GM18526 (cell line): ENCODE results near the gene CCL7.

ENCODE experiments used
- POLR2A ChIP-seq: IDR thresholded peaks from 3 replicates; pipeline ENCODE4 v1.6.1; 2011; ENCODE audit not compliant: insufficient read length; ENCODE audit errors: extremely low read depth

CCL7 gene

DNA sequence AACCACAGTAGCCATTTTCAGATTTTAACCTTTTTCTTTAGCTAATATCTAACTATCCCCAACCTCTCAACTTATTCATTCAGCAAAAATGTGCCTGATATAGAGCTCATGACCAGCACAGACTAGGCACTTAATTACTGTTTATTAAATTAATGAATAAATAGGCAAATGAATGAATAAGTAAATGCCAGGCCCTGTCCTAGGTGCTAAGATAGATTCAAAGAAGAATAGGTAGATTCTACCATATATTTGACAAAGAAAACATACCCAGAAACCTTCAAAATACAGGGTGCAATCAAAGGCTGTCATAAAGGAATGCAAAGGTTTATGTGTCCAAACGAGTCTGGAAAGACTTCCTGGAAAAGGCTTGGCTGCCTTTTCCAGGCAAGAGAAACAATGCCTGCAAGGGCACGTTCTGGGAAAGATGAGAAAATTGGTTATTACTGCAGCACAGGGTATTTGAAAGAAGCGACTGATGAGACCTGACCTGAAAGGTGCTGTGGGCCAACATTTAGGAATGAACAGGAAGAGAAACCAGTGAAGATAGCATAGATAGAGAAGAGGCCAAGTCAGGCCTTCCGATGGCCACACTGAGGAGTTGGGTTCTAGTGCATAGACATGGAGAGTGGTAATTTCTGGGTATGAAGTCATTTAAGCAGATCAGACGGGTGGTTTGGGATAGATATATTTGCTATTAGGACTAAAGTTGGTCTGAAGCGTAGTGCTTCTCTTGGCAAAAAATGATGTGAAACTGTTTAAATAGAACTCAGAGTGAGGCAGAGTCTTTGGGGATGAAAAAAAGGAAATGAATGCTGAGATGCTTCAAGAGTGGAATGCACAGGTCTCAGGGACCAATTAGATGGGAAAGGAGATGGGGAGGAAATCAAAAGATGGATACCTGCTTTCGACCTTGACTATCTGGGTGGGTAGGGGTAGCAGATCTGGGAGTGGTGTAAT lies 26.4 kb upstream of the CCL7 start:
- no peak for TF ChIP-seq POLR2A

DNA sequence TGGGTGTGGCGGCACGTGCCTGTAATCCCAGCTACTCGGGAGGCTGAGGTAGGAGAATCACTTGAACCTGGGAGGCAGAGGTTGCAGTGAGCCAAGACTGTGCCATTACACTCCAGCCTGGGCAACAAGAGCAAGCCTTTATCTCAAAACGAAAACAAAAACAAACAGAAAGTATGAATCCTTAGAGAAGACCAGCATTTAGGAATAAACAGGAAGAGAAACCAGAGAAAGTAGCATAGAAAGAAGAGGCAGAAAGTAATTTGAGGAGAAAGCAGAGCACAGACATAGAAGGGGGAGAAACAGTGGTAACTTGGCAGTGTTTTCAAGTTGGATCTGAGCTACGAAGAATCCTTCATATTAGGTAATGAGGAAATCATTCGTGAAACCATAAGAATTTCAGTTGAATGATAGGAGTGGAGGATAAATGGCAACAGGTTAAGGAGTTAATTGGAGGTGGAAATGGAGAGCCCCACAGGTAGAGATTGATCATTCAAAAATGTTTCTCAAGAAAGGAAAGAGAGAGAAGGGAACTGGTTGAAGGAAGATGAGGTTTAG lies 24.6 kb upstream of the CCL7 start:
- TF ChIP-seq POLR2A: no peak

DNA sequence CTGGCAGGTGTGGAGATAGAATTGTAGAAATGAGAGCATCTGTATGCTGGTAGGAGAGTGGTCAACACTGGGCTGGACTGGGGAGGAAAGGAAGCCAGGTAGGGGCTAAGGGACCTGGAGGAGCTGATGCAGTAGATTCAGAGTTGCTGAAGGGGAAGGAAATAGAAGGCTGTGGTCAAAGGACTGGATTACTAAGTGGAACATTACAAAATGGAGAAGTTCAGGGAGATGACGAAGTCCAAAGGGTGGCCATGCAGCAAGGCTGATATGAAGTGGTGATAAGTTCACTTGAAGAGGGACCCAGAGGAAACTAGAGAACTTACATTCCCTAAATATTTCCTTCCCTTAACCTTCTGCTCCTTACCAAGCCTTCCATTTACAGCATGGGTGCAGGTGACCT lies 23.6 kb upstream of the CCL7 start:
- TF ChIP-seq POLR2A: no peak

DNA sequence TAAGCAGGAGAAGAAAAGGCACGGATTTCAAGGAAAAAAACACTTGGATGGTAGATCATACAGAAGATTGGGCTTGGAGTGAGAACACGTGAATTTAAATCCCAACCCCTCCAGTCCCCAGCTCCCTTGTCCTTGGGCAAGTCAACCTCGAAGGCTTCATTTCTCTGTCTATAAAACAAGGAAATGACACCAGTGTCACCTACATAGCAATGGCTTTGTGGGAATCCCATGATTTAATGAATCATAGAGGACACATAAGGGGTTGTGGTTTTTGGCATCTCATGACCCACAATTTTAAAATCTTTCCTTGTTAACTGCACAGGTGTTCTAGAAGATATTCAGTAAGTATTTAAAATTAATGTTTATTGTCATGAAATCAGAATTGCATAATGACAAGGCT lies 23.1 kb upstream of the CCL7 start:
- TF ChIP-seq POLR2A: no peak

DNA sequence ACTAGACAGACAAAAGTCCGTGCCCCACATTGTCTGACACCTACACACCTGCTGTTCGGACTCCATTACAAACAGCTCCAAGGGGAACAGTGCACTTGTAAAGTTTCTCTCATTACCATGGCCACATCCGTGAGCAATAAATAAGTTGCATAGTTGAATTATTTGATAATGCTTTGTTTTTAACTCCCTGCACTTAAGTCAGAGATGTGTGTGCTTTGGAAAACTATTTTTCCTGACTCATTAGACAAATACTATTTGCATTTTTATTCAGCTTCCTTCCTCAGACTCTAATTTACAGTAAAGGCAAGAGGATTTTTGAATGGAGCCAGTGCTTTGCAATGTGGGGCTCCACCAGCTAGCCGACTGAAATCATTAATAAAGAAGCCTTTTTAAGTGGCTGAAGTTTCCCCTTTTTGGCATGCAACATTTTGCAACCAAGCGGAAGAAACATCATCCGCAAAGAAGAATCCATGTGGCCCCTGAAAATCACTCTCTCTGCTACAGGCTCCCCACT lies 21.5 kb upstream of the CCL7 start:
- no peak for TF ChIP-seq POLR2A

DNA sequence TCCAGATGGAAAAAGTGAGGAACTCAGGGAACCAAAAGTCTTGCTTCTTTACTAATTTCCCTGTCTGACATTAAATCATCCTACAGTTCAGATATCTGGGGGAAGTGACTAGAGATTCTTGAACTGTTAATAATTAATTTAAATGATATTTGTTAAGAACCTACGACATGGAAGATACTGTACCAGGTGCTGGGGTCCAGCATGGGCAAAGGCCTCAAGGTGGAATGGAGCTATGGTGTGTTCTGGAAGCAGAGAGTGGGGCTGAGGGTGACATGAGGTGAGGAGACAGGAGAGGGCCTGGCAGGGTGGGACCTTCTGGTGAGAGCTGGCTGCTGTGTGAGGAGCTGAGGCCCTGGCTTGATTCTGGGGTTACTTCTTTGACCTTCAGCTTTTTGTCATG lies 21.0 kb upstream of the CCL7 start:
- TF ChIP-seq POLR2A: no peak

DNA sequence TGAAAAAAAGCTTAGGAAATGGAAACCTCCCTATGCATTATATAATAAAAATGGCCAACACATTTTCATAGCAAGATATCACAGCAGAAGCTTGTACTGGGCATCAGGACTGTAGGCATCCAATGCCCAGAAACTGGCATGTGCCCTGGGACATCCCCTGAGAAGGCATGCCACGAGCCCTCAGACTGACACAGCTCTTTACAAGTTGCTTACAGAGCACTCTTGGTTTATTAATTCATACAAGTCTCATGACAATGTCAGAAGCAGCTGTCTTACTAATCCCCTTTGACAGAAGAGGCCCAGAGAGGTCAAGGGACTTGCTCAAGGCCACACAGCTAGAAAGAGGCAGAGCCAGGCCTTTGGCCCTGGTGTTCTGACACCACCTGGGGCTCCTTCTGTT lies 20.5 kb upstream of the CCL7 start:
- no peak for TF ChIP-seq POLR2A

DNA sequence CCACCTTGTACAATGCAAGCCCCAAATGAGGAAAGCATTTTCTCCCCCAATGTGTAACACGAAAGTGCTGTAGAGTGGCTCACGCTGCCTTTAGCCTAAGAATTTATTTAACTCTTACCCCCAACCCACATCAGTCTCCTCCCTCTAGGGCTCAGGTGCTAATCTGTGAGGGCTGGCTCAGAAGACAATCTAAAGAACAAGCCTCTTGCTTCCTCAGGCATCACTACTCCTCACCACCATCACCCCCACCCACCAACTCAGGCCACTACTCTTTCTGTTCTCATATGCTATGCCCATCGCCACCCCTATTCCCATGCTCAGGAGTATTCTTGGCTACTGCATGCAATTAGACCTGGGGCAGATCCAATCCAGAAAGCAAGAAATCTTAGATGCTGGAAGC lies 18.8 kb upstream of the CCL7 start:
- TF ChIP-seq POLR2A: no peak

DNA sequence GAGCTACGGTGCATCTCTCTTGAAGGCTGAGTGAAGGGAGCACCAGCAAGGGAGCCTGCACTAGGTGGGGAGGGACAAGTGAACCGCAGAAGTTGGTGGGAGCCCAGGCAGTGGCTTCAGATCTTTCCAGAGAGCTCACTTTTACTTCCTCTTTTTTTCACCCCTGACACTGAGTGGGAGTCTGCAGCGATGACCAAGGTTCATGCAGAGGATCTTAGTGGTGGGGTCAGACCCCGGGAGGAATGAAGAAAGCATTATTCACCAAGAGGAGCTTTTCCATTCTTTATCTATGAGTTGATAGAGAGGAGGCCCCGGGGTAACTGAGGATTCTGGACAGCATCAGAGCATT lies 18.0 kb upstream of the CCL7 start:
- TF ChIP-seq POLR2A: no peak

DNA sequence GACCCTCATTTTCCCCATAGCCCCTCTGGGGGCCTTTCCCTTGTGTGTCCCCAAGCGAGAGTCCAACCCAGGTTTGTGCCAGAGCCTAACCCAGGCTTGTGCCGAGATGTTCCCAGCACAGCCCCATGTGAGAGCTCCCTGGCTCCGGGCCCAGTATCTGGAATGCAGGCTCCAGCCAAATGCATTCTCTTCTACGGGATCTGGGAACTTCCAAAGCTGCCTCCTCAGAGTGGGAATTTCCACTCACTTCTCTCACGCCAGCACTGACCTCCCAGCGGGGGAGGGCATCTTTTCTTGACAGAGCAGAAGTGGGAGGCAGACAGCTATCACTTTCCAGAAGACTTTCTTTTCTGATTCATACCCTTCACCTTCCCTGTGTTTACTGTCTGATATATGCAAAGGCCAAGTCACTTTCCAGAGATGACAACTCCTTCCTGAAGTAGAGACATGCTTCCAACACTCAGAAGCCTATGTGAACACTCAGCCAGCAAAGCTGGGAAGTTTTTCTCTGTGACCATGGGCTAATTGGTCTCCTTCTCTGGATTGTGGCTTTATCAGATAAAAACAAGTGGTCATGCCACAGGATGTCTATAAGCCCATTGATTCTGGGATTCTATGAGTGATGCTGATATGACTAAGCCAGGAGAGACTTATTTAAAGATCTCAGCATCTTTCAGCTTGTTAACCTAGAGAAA lies 17.4 kb upstream of the CCL7 start:
- TF ChIP-seq POLR2A: no peak

DNA sequence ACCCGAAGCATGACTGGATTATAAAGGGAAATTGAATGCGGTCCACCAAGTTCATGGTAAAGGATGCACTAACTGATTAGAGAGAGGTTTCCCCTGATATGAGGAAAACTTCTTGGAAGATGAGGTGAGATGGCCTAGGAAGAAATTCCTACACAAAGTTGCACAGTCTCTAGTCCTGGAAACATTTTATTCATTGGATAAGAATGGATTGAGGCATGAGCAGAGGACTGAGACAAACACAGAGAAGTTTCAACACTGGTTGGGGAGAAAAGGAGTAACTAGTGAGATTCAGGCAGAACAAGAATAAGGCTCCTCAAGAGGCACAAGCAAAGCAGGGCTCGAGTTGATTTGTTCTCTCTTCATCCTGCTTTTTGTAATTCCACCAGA lies 16.9 kb upstream of the CCL7 start:
- TF ChIP-seq POLR2A: no peak

DNA sequence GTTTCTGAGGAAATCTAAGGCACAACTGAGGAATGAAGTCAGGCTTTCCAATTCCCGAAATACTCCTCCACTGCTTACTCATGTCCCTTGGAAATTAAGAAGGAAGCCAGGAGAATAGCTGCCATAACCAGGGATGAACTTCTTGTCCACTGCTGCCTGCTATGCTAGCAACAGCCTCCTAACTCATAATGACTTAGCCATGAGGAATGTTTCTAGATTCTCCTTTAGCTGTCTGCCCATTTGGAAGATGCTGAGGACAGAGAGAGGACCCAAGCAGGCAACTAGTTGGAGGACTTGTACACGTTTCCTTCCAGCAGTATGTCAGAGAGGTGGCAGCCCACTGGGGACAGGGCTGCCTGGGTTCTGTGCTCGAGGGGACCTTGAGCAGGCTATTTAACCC lies 15.9 kb upstream of the CCL7 start:
- TF ChIP-seq POLR2A: no peak

DNA sequence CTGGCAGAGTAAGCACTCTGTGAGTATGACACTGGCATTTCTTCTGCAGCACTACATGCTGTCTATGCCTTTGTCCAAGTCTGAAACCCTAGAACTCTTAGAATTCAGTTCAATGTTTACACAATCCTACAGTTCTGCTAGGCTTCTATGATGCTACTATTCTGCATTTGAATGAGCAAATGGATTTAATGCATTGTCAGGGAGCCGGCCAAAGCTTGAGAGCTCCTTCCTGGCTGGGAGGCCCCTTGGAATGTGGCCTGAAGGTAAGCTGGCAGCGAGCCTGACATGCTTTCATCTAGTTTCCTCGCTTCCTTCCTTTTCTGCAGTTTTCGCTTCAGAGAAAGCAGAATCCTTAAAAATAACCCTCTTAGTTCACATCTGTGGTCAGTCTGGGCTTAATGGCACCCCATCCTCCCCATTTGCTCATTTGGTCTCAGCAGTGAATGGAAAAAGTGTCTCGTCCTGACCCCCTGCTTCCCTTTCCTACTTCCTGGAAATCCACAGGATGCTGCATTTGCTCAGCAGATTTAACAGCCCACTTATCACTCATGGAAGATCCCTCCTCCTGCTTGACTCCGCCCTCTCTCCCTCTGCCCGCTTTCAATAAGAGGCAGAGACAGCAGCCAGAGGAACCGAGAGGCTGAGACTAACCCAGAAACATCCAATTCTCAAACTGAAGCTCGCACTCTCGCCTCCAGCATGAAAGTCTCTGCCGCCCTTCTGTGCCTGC lies 15.2 kb upstream of the CCL7 start, which contains the start of gene CCL2:
TSS of gene CCL2 (plus strand) at position 635 of the 730 bp plus-strand sequence. CDS start at position 700, 65 bp downstream.
- no peak for TF ChIP-seq POLR2A

DNA sequence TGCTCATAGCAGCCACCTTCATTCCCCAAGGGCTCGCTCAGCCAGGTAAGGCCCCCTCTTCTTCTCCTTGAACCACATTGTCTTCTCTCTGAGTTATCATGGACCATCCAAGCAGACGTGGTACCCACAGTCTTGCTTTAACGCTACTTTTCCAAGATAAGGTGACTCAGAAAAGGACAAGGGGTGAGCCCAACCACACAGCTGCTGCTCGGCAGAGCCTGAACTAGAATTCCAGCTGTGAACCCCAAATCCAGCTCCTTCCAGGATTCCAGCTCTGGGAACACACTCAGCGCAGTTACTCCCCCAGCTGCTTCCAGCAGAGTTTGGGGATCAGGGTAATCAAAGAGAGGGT lies 14.7 kb upstream of the CCL7 start:
- no peak for TF ChIP-seq POLR2A

DNA sequence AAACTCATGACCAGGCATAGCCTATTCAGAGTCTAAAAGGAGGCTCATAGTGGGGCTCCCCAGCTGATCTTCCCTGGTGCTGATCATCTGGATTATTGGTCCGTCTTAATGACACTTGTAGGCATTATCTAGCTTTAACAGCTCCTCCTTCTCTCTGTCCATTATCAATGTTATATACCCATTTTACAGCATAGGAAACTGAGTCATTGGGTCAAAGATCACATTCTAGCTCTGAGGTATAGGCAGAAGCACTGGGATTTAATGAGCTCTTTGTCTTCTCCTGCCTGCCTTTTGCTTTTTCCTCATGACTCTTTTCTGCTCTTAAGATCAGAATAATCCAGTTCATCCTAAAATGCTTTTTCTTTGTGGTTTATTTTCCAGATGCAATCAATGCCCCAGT lies 14.2 kb upstream of the CCL7 start:
- no peak for TF ChIP-seq POLR2A

DNA sequence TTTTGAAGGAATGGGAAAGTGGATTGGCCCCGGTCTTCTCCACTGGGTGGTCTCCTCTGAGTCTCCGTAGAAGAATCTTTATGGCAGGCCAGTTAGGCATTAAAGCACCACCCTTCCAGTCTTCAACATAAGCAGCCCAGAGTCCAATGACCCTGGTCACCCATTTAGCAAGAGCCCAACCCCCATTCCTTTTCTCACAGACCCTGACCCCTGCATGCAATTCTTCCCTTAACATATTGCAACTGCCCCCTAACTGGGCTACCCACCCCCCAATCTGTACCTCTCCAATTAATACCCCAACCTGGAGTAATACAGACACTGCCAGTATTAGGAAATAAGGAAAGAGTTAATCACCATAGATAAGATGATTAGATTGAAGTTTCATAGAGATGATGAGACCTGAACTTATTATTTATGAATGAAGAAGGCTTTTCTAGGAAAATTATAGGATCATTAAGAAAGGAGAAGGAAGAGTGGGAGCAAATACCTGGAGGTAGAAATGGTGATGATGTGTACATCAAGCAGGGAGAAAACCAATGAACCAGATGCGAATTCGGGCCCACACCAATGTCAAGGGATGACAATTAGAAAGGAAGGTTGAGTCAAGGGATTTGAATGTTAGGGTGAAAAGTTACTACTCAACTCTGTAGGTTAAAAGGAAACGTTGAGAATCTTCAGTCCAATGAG lies 12.6 kb upstream of the CCL7 start:
- TF ChIP-seq POLR2A: no peak

DNA sequence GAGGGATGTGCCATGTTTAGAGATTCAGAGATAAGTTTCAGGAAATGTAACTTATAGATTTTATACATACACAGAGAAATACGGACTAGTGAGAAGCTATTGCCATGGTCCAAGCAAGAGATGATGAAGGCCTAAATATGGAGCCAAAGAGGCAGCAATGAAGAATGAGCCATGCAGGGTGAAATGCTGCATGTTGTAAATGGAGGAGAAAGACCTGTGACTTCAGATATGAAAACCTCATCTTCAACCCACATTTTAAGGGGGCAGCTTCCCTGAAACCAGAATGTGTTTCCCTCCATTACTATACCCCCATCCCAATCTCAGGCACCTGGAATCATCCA lies 12.1 kb upstream of the CCL7 start:
- TF ChIP-seq POLR2A: no peak
